ENCODE measurements around the gene NFYC. TPM values are rescaled to one million over a fixed set of nuclear protein-coding genes. Genes with fewer than 3 reads are reported as not detected.

Gene NFYC
- total and polyA plus RNA-seq, 2 of the 8 experiments (the other 6 are each of a cell fraction or from before 2014, with no cell fraction given): 54.1 to 124 TPM

GRCh38 chr1:40717955-40718354 lies 26.5 kb downstream of the NFYC start:
- H3K23ac ChIP-seq (ENCODE audit: insufficient read length): no peak overlapping the region
- ChIA-PET CTCF (ENCODE audit: partially characterized antibody) (interaction anchor here (0.9 to 1.5 kb wide), 3 partner anchors 11 to 132 kb away, joined by 3 read pairs; no protein-coding TSS in a partner anchor), POLR2A (ENCODE audit: partially characterized antibody) (interaction anchor here (0.6 to 3.4 kb wide), 7 partner anchors 7 to 77 kb away, joined by 3 to 20 read pairs (median 6); partner anchors contain the start of gene NFYC)
- no peak overlapping the region for H3K56ac ChIP-seq (replicated peaks; ENCODE audit: insufficient read length, low read depth, low read length)
- no peak overlapping the region for H4K5ac ChIP-seq (ENCODE audit: insufficient read length, low read depth, low read length)
- H3K27ac ChIP-seq (ENCODE audit: low read depth, low read length): no peak overlapping the region
- no peaks in the 10 kb centered on the region for H3K23me2 ChIP-seq (ENCODE audit: low read depth, low read length)
- H4K91ac ChIP-seq (replicated peaks; ENCODE audit: insufficient read length, low read length): no peak overlapping the region
- H3K9me3 ChIP-seq (ENCODE audit: insufficient read depth in 2 of 2, low read depth in 1 of 2, low read length in 1 of 2): no peaks in the 10 kb centered on the region
- no peak overlapping the region for H2BK12ac ChIP-seq (ENCODE audit: low read depth, low read length)
- DNase-seq (ENCODE audit: low read depth in 1 of 2, low spot score in 2 of 2) (no peak), FAIRE-seq (no peak)
- no peak overlapping the region for H2BK15ac ChIP-seq (ENCODE audit: low read length)
- H2AFZ ChIP-seq (ENCODE audit: low read length): no peak overlapping the region
- no peak overlapping the region; a peak in 1 of 7 replicates for H3K9ac ChIP-seq (replicated peaks in 1 of 4; ENCODE audit: extremely low read depth in 1 of 4, low read depth in 3 of 4, low read length in 3 of 4)
- no peaks in the 10 kb centered on the region for H3K27me3 ChIP-seq (replicated peaks in 1 of 4; ENCODE audit: control insufficient read depth in 3 of 4, extremely low read depth in 1 of 4, insufficient read depth in 3 of 4, low read length in 3 of 4)
- H2BK5ac ChIP-seq (ENCODE audit: low read depth, low read length): no peak overlapping the region
- H2AK5ac ChIP-seq (ENCODE audit: low read depth, low read length): no peak overlapping the region
- peaks cover 3 to 90% of the 10 kb centered on the region in 2 experiments; a peak in 2 of 4 replicates for H3K79me2 ChIP-seq (ENCODE audit: control insufficient read depth in 1 of 2, insufficient read depth in 2 of 2, low read length in 2 of 2)
- H3K18ac ChIP-seq (ENCODE audit: extremely low read depth, low read length): no peak overlapping the region
- no peak overlapping the region for H3K4ac ChIP-seq (replicated peaks; ENCODE audit: insufficient read length, low read depth, low read length)
- no peak overlapping the region for H2BK120ac ChIP-seq (replicated peaks; ENCODE audit: low read depth, low read length)
- H3K14ac ChIP-seq (ENCODE audit: insufficient read length): no peak overlapping the region
- H3K4me2 ChIP-seq (ENCODE audit: insufficient read depth in 1 of 2, low read depth in 2 of 2, low read length in 2 of 2): no peak overlapping the region
- H2BK20ac ChIP-seq (ENCODE audit: low read length): no peak overlapping the region
- H3K79me1 ChIP-seq (ENCODE audit: low read depth, low read length): peaks cover 6% of the 10 kb centered on the region; the same call in 1 of the 2 replicates
- H3K36me3 ChIP-seq (ENCODE audit: control insufficient read depth in 2 of 4, insufficient read depth in 4 of 4, low read length in 3 of 4): peaks cover 0 to 9% (median 2%) of the 10 kb centered on the region in 4 experiments; a peak in 4 of 8 replicates
- H4K20me1 ChIP-seq (replicated peaks in 1 of 2; ENCODE audit: control insufficient read depth in 1 of 2, insufficient read depth in 2 of 2, low read length in 2 of 2): no peaks in the 10 kb centered on the region
- H4K8ac ChIP-seq (ENCODE audit: extremely low read depth, insufficient read depth, low read length): no peak overlapping the region
- WGBS, 2 experiments (ENCODE audit: extremely low coverage in 1 of 2, insufficient coverage in 1 of 2, insufficient read length in 1 of 2, insufficient replicate concordance in 2 of 2, low coverage in 1 of 2, low lambda C conversion rate in 2 of 2, missing lambda C conversion rate in 1 of 2): 85% methylated on average over 1 of the region's 1 CpG; no CpG with 5 or more reads in 1 of the 2 experiments
- H3K4me3 ChIP-seq (ENCODE audit: extremely low read depth in 1 of 4, insufficient read depth in 2 of 4, low read depth in 3 of 4, low read length in 4 of 4): no peak overlapping the region
- no peaks in the 10 kb centered on the region for H3K4me1 ChIP-seq (replicated peaks in 1 of 4; ENCODE audit: control insufficient read depth in 3 of 4, insufficient read depth in 4 of 4, low read length in 3 of 4)
- TF ChIP-seq POU5F1 (IDR thresholded peaks at IDR 0.05; ENCODE audit: low read depth, low read length) (no peak), USF2 (IDR thresholded peaks at IDR 0.05; ENCODE audit: low read length) (no peak), KDM5A (IDR thresholded peaks at IDR 0.05; ENCODE audit: low read length) (no peak), ZNF274 (IDR thresholded peaks at IDR 0.05; ENCODE audit: borderline replicate concordance, extremely low read depth, low read length) (no peak), MAX (IDR thresholded peaks at IDR 0.05) (no peak), RBBP5 (IDR thresholded peaks at IDR 0.05; ENCODE audit: borderline replicate concordance, low read depth, low read length) (no peak), KDM1A (IDR thresholded peaks at IDR 0.05; ENCODE audit: borderline replicate concordance, low read length) (no peak), SIX5 (IDR thresholded peaks at IDR 0.05; ENCODE audit: low read depth, low read length) (no peak), CTCF (IDR thresholded peaks at IDR 0.05; ENCODE audit: control extremely low read depth in 1 of 3, insufficient read depth in 1 of 3, low read depth in 1 of 3, low read length in 3 of 3) (no peak), BACH1 (IDR thresholded peaks at IDR 0.05; ENCODE audit: low read length) (no peak)
